Measurements from ENCODE around the gene COL6A5. TPM values are rescaled to one million over a fixed set of nuclear protein-coding genes. Genes with fewer than 3 reads are reported as not detected.

Gene COL6A5
- polyA plus RNA-seq, 1 of the 3 experiments (the other 2 are of a cell fraction), result not detected

DNA sequence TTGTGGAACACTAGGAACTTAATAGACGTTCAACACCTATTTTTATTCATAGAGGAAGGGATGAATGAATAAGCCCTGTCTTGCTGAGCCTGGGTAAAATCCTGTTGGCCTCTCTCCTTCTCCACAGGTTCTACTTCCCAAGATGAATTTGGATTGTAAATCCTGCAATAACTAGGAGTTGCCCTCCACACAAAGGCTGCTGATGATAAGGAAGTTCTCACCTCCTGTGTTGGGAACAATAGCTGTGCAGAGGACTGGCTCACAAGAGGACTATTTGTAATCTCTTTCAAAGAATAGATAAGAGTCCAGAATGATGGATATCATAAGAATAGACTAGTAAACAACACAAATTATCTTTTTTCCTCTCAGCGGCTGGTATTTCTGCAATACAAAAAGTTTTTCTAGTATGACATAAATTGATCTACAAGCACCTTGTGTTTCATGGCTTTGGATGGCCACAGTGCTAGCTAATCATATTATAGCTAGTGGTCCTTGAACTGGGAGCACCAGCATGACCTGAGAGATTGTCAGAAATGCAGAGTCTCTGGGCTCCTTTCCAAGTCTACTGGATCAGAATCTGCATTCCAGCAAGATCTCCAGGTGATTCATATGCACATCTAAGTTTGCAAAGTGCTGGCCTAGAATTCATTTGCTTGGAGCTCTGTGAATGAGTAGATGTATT lies 143.4 kb downstream of the COL6A5 start:
- Histone ChIP-seq H3K79me2 (ENCODE audit: insufficient read depth) (no peaks in the 10 kb centered on the region), H3K27ac (ENCODE audit: low read depth in 2 of 2, low read length in 1 of 2) (no peak overlapping the region), H3K36me3 (replicated peaks in 1 of 2; ENCODE audit: control insufficient read depth in 1 of 2, insufficient read depth in 2 of 2, low read length in 1 of 2) (no peaks in the 10 kb centered on the region), H3K9me3 (no peaks in the 10 kb centered on the region), H3K4me2 (no peak overlapping the region), H3F3A (replicated peaks; ENCODE audit: insufficient read depth) (no peaks in the 10 kb centered on the region), H3K27me3 (ENCODE audit: insufficient read depth) (no peaks in the 10 kb centered on the region), H3K4me3 (ENCODE audit: low read depth in 2 of 2, low read length in 1 of 2) (no peak overlapping the region), H3K4me1 (ENCODE audit: control insufficient read depth in 1 of 2, insufficient read depth in 2 of 2, low read depth in 1 of 2, low read length in 1 of 2) (peaks cover 0 to 9% of the 10 kb centered on the region in 2 experiments; a peak in 1 of 4 replicates), H3K9me2 (no peaks in the 10 kb centered on the region), H2AFZ (ENCODE audit: low read depth) (no peak overlapping the region), H4K20me1 (ENCODE audit: insufficient read depth) (no peaks in the 10 kb centered on the region), H3K9ac (no peak overlapping the region)
- WGBS (ENCODE audit: low lambda C conversion rate), result 37% methylated on average over 2 of the region's 2 CpGs
- TF ChIP-seq RAD21 (IDR thresholded peaks at IDR 0.05; ENCODE audit: low read length), result no peak
- TF ChIP-seq, protein P1, sequence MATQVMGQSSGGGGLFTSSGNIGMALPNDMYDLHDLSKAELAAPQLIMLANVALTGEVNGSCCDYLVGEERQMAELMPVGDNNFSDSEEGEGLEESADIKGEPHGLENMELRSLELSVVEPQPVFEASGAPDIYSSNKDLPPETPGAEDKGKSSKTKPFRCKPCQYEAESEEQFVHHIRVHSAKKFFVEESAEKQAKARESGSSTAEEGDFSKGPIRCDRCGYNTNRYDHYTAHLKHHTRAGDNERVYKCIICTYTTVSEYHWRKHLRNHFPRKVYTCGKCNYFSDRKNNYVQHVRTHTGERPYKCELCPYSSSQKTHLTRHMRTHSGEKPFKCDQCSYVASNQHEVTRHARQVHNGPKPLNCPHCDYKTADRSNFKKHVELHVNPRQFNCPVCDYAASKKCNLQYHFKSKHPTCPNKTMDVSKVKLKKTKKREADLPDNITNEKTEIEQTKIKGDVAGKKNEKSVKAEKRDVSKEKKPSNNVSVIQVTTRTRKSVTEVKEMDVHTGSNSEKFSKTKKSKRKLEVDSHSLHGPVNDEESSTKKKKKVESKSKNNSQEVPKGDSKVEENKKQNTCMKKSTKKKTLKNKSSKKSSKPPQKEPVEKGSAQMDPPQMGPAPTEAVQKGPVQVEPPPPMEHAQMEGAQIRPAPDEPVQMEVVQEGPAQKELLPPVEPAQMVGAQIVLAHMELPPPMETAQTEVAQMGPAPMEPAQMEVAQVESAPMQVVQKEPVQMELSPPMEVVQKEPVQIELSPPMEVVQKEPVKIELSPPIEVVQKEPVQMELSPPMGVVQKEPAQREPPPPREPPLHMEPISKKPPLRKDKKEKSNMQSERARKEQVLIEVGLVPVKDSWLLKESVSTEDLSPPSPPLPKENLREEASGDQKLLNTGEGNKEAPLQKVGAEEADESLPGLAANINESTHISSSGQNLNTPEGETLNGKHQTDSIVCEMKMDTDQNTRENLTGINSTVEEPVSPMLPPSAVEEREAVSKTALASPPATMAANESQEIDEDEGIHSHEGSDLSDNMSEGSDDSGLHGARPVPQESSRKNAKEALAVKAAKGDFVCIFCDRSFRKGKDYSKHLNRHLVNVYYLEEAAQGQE (IDR thresholded peaks at IDR 0.05; ENCODE audit: low read depth, low read length), result no peak
- no peak for TF ChIP-seq TEAD4 (IDR thresholded peaks at IDR 0.05; ENCODE audit: borderline replicate concordance, insufficient read depth)
- no peak for TF ChIP-seq RCOR1 (IDR thresholded peaks at IDR 0.05; ENCODE audit: low read length)
- no peak for TF ChIP-seq RFX5 (IDR thresholded peaks at IDR 0.05; ENCODE audit: low read length)
- TF ChIP-seq FOXM1 (IDR thresholded peaks at IDR 0.05; ENCODE audit: low read depth), result no peak
- TF ChIP-seq FOXJ3 (CRISPR knock-in tag; IDR thresholded peaks at IDR 0.05), result no peak
- no peak for TF ChIP-seq MEF2A (IDR thresholded peaks at IDR 0.05; ENCODE audit: borderline replicate concordance, low read depth)
- no peak for TF ChIP-seq POLR2AphosphoS5 (IDR thresholded peaks at IDR 0.05; ENCODE audit: low read depth, low read length)
- TF ChIP-seq ELF1 (IDR thresholded peaks at IDR 0.05), result no peak
- TF ChIP-seq, protein P2, sequence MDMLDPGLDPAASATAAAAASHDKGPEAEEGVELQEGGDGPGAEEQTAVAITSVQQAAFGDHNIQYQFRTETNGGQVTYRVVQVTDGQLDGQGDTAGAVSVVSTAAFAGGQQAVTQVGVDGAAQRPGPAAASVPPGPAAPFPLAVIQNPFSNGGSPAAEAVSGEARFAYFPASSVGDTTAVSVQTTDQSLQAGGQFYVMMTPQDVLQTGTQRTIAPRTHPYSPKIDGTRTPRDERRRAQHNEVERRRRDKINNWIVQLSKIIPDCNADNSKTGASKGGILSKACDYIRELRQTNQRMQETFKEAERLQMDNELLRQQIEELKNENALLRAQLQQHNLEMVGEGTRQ (IDR thresholded peaks at IDR 0.05; ENCODE audit: borderline replicate concordance, low read depth, low read length), result no peak
- no peak for DNase-seq
- ChIA-PET CTCF (no interaction called here), POLR2A (no interaction called here)

DNA sequence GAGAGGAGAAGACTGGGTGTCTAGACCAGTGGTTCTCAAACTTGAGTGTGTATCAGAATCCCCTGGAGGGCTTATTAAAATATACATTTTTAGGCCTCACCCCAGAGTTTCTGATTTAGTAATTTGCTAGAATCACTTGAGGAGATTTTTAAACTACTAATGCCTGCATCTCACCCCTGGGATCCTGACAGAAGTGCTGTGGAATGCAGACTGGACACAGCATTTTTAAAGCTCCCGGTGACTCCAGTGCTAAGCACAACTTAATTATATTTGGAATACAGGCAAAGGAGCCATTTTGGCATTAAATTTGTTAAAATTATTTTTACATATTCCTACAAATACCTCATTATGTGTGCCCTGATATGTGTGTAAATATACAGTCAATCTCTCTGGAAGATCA lies 144.8 kb downstream of the COL6A5 start:
- H4K20me1 ChIP-seq (ENCODE audit: insufficient read depth), result no peaks in the 10 kb centered on the region
- no peak overlapping the region for H3K9ac ChIP-seq
- no peak overlapping the region for H3K27ac ChIP-seq (ENCODE audit: low read depth in 2 of 2, low read length in 1 of 2)
- DNase-seq, result no peak
- peaks cover 0 to 9% of the 10 kb centered on the region in 2 experiments; a peak in 1 of 4 replicates for H3K4me1 ChIP-seq (ENCODE audit: control insufficient read depth in 1 of 2, insufficient read depth in 2 of 2, low read depth in 1 of 2, low read length in 1 of 2)
- 18% methylated on average over 1 of the region's 1 CpG for WGBS (ENCODE audit: low lambda C conversion rate)
- H2AFZ ChIP-seq (ENCODE audit: low read depth), result no peak overlapping the region
- ChIA-PET CTCF (no interaction called here), POLR2A (no interaction called here)
- no peaks in the 10 kb centered on the region for H3K27me3 ChIP-seq (ENCODE audit: insufficient read depth)
- H3K36me3 ChIP-seq (replicated peaks in 1 of 2; ENCODE audit: control insufficient read depth in 1 of 2, insufficient read depth in 2 of 2, low read length in 1 of 2), result no peaks in the 10 kb centered on the region
- H3K4me3 ChIP-seq (ENCODE audit: low read depth in 2 of 2, low read length in 1 of 2), result no peak overlapping the region
- no peak for TF ChIP-seq FOSL2 (IDR thresholded peaks at IDR 0.05; ENCODE audit: borderline replicate concordance, low read depth)
- TF ChIP-seq TAF1 (IDR thresholded peaks at IDR 0.05; ENCODE audit: borderline replicate concordance, low read depth, low read length), result no peak
- no peaks in the 10 kb centered on the region for H3K9me3 ChIP-seq
- H3K4me2 ChIP-seq, result no peak overlapping the region
- H3K9me2 ChIP-seq, result no peaks in the 10 kb centered on the region
- H3K79me2 ChIP-seq (ENCODE audit: insufficient read depth), result no peaks in the 10 kb centered on the region
- H3F3A ChIP-seq (replicated peaks; ENCODE audit: insufficient read depth), result no peaks in the 10 kb centered on the region

Measured in SK-N-SH (cell line).